ENCODE measurements around the gene PTPN7. TPM values are rescaled to one million over a fixed set of nuclear protein-coding genes. Genes with fewer than 3 reads are reported as not detected.
"Not testable (repeated sequence)": the region's sequence is repeated elsewhere in the genome, so short reads cannot be mapped to it uniquely, and the experiment has no call there.

PTPN7 gene
- total RNA-seq, 2 donors from 2014 or later: 196 to 201 TPM

DNA sequence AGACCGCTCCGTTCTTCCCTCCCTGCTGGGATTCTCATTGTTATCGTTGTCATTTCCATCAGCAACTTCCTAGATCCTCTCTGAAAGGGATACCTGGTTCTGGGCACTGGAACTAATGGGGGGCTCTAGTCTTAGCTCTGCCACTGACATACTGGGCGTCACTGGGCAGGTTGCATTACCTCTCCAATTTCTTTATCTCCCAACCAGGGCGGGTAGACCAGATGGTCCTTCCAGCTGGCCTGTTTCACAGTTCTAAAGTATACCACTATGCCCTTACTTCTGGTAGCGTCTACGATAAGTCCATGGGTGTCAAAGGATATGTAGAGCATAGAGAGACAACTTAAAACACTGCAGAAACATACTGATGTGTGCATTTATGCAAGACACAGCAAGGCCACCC, 36.3 kb downstream of the PTPN7 start:
- Mint-ChIP-seq H3K27ac (no peak overlapping the region), H3K4me1 (ENCODE audit: low read depth) (peaks cover 4% of the 10 kb centered on the region), H3K4me3 (no peak overlapping the region), H3K9me3 (no peaks in the 10 kb centered on the region), H3K27me3 (ENCODE audit: low read depth) (peaks cover 20% of the 10 kb centered on the region), H3K36me3 (ENCODE audit: insufficient read depth in 2 of 2) (no peaks in the 10 kb centered on the region)
- DNase-seq (no peak), ATAC-seq (replicated peaks in 1 of 2) (no peak)

DNA sequence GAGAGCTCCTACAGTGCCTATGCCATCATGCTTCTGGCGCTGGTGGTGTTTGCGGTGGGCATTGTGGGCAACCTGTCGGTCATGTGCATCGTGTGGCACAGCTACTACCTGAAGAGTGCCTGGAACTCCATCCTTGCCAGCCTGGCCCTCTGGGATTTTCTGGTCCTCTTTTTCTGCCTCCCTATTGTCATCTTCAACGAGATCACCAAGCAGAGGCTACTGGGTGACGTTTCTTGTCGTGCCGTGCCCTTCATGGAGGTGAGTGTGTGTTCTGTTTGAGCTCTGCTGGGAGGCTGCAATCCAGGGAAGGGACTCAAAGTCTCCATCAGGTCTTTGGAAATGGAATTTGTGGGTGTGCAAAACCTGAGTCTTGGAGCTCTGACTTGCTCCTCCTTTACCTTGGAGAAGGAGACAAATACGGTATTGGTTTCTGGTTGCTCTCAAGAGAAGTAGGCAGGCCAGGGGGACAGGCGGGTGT, 37.0 kb downstream of the PTPN7 start:
- no peak overlapping the region for H3K4me3 Mint-ChIP-seq
- no peaks in the 10 kb centered on the region for H3K36me3 Mint-ChIP-seq (ENCODE audit: insufficient read depth in 2 of 2)
- peaks cover 20% of the 10 kb centered on the region for H3K27me3 Mint-ChIP-seq (ENCODE audit: low read depth)
- no peak for ATAC-seq (replicated peaks in 1 of 2)
- DNase-seq: no peak
- H3K4me1 Mint-ChIP-seq (ENCODE audit: low read depth): peaks cover 4% of the 10 kb centered on the region
- H3K27ac Mint-ChIP-seq: no peak overlapping the region
- H3K9me3 Mint-ChIP-seq: no peaks in the 10 kb centered on the region

DNA sequence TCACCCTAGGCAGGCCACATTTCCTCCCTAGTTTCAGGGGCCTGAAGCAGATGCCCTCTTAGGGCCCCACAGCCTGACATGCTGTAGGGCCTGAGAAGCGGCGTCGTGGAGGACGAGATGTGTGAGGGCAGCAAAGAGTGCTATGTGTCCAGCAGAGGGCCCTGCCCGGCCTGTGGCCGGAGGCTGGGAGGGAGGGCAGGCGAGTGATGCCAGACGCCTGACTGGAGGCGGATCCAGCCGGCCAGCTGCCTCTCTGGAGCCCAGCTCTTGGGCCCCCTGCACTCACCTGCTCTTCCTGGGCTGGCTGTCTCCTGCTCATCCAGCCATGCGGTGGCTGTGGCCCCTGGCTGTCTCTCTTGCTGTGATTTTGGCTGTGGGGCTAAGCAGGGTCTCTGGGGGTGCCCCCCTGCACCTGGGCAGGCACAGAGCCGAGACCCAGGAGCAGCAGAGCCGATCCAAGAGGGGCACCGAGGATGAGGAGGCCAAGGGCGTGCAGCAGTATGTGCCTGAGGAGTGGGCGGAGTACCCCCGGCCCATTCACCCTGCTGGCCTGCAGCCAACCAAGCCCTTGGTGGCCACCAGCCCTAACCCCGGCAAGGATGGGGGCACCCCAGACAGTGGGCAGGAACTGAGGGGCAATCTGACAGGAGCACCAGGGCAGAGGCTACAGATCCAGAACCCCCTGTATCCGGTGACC, 37.6 kb downstream of the PTPN7 start, which contains the start of gene GPR37L1:
TSS of gene GPR37L1 (plus strand) at position 279 of the 697 bp plus-strand sequence. CDS start at position 326, 47 bp downstream.
- peaks cover 4% of the 10 kb centered on the region for H3K4me1 Mint-ChIP-seq (ENCODE audit: low read depth)

DNA sequence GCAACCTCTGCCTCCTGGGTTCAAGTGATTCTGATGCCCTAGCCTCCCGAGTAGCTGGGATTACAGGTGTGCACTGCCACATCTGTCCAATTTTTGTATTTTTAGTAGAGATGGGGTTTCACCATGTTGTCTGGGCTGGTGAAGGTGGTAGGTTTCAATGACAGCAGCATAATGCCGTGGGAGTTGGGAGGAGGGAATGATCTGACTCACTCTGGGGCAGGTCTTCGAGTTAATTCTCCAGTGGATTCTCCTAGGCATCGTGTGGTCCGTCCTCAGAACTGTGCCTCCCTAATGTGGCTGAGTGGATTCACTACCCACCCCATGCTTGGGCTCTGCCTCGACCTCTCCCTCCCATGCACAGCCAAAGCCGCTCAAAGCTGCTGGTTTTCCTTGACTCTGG, 39.4 kb downstream of the PTPN7 start:
- H3K9me3 Mint-ChIP-seq: no peaks in the 10 kb centered on the region
- no peak overlapping the region for H3K27ac Mint-ChIP-seq
- H3K36me3 Mint-ChIP-seq (ENCODE audit: insufficient read depth in 2 of 2): no peaks in the 10 kb centered on the region
- H3K27me3 Mint-ChIP-seq (ENCODE audit: low read depth): peaks cover 6% of the 10 kb centered on the region
- H3K4me1 Mint-ChIP-seq (ENCODE audit: low read depth): peaks cover 4% of the 10 kb centered on the region
- DNase-seq (no peak), ATAC-seq (replicated peaks in 1 of 2) (no peak)
- no peak overlapping the region for H3K4me3 Mint-ChIP-seq

More for the DNA sequence above, 37.6 kb downstream of the PTPN7 start, which contains the start of gene GPR37L1:
- ATAC-seq (replicated peaks in 1 of 2): no peak
- Mint-ChIP-seq H3K36me3 (ENCODE audit: insufficient read depth in 2 of 2) (no peaks in the 10 kb centered on the region), H3K27me3 (ENCODE audit: low read depth) (peaks cover 20% of the 10 kb centered on the region), H3K27ac (no peak within 1 kb of the TSS), H3K4me3 (no peak within 1 kb of the TSS), H3K9me3 (no peaks in the 10 kb centered on the region)
- DNase-seq: no peak

DNA sequence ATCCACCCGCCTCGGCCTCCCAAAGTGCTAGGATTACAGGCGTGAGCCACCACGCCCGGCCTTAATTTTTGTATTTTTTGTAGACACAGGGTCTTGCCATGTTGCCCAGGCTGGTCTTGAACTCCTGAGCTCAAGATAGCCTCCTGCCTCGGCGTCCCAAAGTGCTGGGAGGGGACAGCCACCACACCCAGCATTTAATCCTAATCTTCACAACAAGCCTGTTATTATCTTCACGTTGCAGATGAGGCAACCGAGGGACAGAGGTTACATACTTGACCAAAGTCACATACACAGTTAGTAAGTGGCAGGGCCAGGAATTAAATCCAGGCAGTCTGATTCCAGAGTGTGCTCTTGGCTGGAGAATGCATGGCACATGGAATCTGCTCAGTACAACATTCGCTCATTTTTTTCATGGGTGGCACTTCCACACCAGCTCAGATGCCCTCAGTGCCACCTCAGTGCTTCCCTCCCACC, 42.5 kb downstream of the PTPN7 start:
- DNase-seq (no peak), ATAC-seq (replicated peaks in 1 of 2) (no peak)
- Mint-ChIP-seq H3K27ac (no peak overlapping the region), H3K27me3 (ENCODE audit: low read depth) (no peaks in the 10 kb centered on the region), H3K9me3 (no peaks in the 10 kb centered on the region), H3K36me3 (ENCODE audit: insufficient read depth in 2 of 2) (no peaks in the 10 kb centered on the region), H3K4me3 (no peak overlapping the region), H3K4me1 (ENCODE audit: low read depth) (peaks cover 11% of the 10 kb centered on the region)

DNA sequence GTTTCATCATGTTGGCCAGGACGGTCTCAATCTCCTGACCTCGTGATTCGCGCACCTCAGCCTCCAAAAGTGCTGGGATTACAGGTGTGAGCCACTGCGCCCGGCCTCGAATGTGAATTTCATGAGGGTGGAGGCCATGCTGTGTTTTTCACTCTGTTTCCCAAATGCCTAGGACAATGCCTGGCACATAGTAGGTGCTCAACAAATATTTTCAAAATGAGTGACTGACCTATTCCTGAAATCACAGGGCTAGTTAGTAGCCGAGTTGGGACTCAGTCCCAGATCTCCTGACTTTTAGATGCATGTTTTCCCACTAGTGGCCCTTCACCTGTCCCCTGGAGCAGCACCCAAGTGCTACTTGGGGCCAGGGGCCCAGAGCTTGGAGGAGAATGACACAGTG, 44.1 kb downstream of the PTPN7 start:
- Mint-ChIP-seq H3K27me3 (ENCODE audit: low read depth) (no peaks in the 10 kb centered on the region), H3K27ac (no peak overlapping the region), H3K4me3 (no peak overlapping the region), H3K4me1 (ENCODE audit: low read depth) (peaks cover 11% of the 10 kb centered on the region), H3K9me3 (no peaks in the 10 kb centered on the region), H3K36me3 (ENCODE audit: insufficient read depth in 2 of 2) (no peaks in the 10 kb centered on the region)
- no peak for DNase-seq
- no peak for ATAC-seq (replicated peaks in 1 of 2)

DNA sequence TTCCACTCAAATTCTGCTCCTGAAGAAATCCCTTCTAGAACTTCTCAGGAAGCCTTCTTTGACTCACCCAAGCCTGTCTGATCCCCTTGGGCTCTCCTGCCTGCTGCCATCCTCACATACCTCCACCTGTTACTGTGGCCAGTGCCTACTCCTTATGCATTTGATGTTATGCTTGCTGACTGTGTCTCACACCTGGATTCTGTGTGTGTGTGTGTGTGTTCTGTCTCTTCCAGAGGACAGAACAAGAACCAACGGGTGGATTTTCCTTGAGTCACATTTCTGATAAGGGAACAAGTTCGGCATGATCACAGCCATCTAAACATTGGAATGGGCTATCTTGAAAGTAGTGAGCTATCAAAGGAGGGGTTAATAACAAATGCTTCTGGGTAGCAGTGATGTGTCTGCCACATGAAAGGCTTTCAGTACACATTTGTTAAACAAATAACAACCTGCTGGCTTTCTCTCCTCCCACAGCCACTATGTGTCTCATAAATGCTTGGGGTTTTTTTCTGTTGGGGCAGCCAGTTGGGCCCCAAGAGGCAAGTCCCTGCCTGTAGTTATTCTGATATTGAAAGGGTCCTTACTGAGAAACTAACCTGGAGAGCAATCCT, 46.6 kb downstream of the PTPN7 start:
- DNase-seq: no peak
- no peaks in the 10 kb centered on the region for H3K27me3 Mint-ChIP-seq (ENCODE audit: low read depth)
- H3K4me1 Mint-ChIP-seq (ENCODE audit: low read depth): peaks cover 7% of the 10 kb centered on the region
- no peak overlapping the region for H3K27ac Mint-ChIP-seq
- H3K36me3 Mint-ChIP-seq (ENCODE audit: insufficient read depth in 2 of 2): no peaks in the 10 kb centered on the region
- no peak for ATAC-seq (replicated peaks in 1 of 2)
- no peak overlapping the region for H3K4me3 Mint-ChIP-seq
- H3K9me3 Mint-ChIP-seq: no peaks in the 10 kb centered on the region

DNA sequence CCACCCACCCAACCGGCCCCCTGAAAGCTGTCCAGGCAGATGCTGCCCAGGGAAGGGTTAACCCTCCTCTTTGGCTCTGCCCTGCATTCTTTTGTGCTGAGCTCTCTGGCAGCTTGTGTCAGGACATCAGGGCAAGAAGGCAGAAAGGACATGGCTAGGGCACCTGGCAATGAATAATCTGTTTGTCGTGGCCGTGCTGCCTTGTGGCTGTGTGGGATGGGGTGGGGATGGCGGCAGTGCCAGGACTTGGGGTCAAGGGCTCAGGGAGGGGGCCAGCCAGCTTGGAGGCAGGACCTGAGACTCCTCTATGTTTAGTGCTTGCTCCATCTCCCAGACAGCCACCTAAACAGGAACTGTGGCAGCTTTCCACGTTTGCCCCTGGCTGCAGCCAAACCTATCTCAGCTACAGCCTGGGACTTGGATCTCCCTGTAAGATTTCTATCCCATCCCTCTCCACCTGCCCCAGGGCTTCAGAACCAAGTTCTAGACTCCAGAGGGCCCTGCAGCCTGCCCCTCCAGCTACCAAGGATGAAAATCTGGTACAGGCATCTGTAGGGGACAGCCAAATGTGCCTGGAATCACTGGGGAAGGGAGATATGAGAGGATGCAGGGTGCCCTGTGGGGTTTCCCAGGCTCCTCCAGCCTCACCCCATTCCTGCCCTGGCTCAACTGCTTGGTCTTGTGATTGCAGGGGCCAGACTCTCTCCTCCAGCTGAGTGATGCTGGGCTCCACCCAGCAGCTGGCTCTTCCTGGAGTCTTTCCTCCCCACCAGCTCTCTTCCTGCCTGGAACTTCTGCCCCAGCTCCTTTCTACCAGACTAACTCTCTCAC, 47.3 kb downstream of the PTPN7 start:
- no peaks in the 10 kb centered on the region for H3K36me3 Mint-ChIP-seq (ENCODE audit: insufficient read depth in 2 of 2)
- no peak for ATAC-seq (replicated peaks in 1 of 2)
- no peaks in the 10 kb centered on the region for H3K9me3 Mint-ChIP-seq
- no peak overlapping the region for H3K27ac Mint-ChIP-seq
- H3K27me3 Mint-ChIP-seq (ENCODE audit: low read depth): no peaks in the 10 kb centered on the region
- DNase-seq: no peak
- peaks cover 7% of the 10 kb centered on the region for H3K4me1 Mint-ChIP-seq (ENCODE audit: low read depth)
- H3K4me3 Mint-ChIP-seq: no peak overlapping the region

DNA sequence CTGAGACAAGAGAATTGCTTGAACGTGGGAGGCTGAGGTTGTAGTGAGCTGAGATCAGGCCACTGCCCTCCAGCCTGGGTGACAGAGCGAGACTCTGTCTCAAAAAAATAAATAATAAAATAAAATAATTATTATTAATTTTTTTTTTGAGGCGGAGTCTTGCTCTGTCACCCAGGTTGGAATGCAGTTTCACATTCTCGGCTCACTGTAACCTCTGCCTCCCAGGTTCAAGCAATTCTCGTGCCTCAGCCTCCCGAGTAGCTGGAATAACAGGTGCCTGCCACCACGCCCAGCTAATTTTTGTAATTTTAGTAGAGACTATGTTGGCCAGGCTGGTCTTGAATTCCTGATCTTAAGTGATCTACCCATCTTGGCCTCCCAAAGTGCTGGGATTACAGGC, 48.8 kb downstream of the PTPN7 start:
- H3K4me3 Mint-ChIP-seq; ATAC-seq (replicated peaks in 1 of 2); H3K4me1 Mint-ChIP-seq (ENCODE audit: low read depth); H3K9me3 Mint-ChIP-seq; DNase-seq; H3K27ac Mint-ChIP-seq; H3K27me3 Mint-ChIP-seq (ENCODE audit: low read depth); H3K36me3 Mint-ChIP-seq (ENCODE audit: insufficient read depth in 2 of 2): not testable (repeated sequence)

DNA sequence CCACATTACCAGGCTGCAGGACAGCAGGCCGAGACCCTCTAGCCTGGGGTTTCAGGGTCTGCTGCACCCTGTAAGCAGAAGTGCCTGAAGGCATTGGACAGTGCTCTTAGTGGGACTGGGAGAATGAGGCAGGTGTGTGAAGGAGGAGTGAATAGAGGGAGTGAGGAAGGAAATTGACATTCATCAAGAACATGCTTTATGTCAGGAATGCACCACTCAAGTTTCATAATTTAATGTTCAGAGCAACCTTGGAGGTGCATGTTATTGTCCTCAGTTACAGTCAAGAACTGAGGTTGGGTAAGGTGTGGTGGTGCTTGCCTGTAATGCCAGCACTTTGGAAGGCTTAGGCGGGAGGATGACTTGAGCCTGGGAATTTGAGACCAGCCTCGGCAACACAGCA, 49.4 kb downstream of the PTPN7 start:
- Mint-ChIP-seq H3K36me3 (ENCODE audit: insufficient read depth in 2 of 2) (no peaks in the 10 kb centered on the region), H3K4me3 (no peak overlapping the region), H3K9me3 (no peaks in the 10 kb centered on the region), H3K27ac (no peak overlapping the region), H3K4me1 (ENCODE audit: low read depth) (peaks cover 7% of the 10 kb centered on the region), H3K27me3 (ENCODE audit: low read depth) (no peaks in the 10 kb centered on the region)
- DNase-seq: no peak
- ATAC-seq (replicated peaks in 1 of 2): no peak

DNA sequence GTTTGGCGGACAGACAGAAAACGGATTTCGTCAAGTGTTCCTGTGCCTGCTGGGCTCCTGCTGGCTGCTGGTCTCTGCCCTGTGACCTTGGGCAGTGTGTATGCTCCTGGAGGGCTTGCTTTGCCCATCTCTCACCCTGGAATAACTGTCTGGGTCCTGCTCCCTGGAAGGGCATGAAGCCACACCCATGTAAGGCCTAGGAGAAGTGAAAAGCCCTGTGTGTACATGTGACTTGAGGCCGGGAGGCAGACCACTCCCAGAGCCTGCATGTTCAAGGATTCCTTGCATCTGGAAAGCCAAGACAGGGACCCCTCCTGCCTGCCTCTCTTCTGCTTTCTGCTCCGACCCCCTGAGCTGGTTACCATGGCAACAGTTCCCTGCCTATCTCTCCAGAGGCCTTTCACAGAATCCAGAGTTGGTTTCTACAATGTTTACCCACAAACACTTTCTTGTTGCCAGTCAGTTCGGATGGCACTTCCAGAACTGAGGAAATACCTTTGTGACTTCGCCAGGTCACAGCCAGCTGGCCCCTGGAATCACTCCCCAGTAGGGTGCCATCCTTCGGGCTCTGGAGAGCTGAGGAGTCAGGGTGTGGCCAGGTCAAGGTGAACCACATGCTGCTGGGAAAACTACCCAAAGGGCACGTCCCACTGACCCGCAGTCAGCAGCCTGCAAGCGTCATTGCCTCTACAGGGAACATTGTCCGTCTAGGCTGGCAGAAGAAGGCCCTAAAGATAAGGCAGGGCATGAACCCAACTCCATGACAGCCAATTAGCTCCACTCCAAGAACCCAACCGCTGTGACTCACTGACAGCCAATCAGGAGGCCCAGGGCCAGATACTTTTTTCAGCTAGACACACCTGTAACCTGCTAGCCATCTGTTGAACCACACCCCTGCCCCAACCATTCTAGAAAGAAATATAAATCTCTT, 52.3 kb downstream of the PTPN7 start:
- H3K9me3 Mint-ChIP-seq: no peaks in the 10 kb centered on the region
- DNase-seq: no peak
- no peak overlapping the region for H3K27ac Mint-ChIP-seq
- H3K4me1 Mint-ChIP-seq (ENCODE audit: low read depth): no peaks in the 10 kb centered on the region
- H3K36me3 Mint-ChIP-seq (ENCODE audit: insufficient read depth in 2 of 2): no peaks in the 10 kb centered on the region
- ATAC-seq (replicated peaks in 1 of 2): no peak
- H3K4me3 Mint-ChIP-seq: no peak overlapping the region
- no peaks in the 10 kb centered on the region for H3K27me3 Mint-ChIP-seq (ENCODE audit: low read depth)

DNA sequence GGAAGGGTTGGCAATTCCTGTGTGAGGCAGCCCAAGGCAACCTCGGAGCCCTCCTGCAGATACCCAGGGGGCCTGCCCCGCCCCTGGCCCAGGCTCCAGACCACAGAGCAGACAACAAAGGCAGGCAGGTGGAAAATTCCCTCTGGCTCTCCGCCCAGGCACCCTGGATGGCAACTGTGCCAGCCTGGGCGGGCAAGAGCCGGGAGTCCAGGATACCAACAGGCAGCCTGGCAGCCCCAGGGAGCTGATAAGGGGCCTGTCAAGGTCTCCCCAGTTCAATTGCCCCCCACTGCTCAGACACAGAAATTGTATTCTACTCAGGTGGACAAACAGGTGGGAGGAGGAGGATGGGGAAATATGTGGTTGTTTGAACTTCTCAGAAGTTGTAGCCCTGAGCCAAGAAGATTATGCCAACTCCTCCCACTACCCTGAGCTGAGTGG, 53.1 kb downstream of the PTPN7 start:
- no peak overlapping the region for H3K27ac Mint-ChIP-seq
- no peaks in the 10 kb centered on the region for H3K9me3 Mint-ChIP-seq
- H3K36me3 Mint-ChIP-seq (ENCODE audit: insufficient read depth in 2 of 2): no peaks in the 10 kb centered on the region
- H3K4me1 Mint-ChIP-seq (ENCODE audit: low read depth): no peaks in the 10 kb centered on the region
- DNase-seq: no peak
- H3K4me3 Mint-ChIP-seq: no peak overlapping the region
- H3K27me3 Mint-ChIP-seq (ENCODE audit: low read depth): no peaks in the 10 kb centered on the region
- ATAC-seq (replicated peaks in 1 of 2): no peak

All from activated T-cell treated with anti-CD3 and anti-CD28 coated beads, Interleukin-2, amount 50 U/mL, for 72 hours (primary cell).